ENCODE results near the gene YOD1.

DNA sequence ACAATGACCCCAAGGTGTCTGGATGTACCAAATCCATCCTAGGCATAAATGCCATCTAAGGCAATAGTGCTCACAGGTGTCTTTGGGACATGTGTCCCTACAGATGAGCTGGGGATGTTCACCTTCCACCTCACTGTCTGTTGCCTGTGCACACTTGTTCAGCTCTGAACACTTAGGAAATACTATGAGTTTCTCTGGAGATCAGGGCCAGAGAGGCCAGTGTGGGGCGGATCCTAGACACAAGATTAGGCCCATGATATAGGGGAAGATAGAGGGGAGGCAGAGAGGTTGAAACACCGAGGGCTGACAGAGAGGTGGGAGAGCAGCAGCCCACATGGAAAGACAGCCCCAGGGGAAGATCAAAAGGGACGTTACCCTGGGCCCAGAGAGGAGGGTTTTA, 44.1 kb downstream of the YOD1 start:
- TF ChIP-seq, protein P1, sequence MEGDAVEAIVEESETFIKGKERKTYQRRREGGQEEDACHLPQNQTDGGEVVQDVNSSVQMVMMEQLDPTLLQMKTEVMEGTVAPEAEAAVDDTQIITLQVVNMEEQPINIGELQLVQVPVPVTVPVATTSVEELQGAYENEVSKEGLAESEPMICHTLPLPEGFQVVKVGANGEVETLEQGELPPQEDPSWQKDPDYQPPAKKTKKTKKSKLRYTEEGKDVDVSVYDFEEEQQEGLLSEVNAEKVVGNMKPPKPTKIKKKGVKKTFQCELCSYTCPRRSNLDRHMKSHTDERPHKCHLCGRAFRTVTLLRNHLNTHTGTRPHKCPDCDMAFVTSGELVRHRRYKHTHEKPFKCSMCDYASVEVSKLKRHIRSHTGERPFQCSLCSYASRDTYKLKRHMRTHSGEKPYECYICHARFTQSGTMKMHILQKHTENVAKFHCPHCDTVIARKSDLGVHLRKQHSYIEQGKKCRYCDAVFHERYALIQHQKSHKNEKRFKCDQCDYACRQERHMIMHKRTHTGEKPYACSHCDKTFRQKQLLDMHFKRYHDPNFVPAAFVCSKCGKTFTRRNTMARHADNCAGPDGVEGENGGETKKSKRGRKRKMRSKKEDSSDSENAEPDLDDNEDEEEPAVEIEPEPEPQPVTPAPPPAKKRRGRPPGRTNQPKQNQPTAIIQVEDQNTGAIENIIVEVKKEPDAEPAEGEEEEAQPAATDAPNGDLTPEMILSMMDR (IDR thresholded peaks at IDR 0.05; ENCODE audit: low read depth, low read length) = no peak
- no peak for TF ChIP-seq EZH2phosphoT487 (IDR thresholded peaks at IDR 0.05; ENCODE audit: low read depth)

Measured in OCI-LY3 (cell line).